GM12878 (cell line): ENCODE results near the gene MED19. TPM values are rescaled to one million over a fixed set of nuclear protein-coding genes. Genes with fewer than 3 reads are reported as not detected.

Source experiments
- ATAC-seq: fragments of 200-7000 bp; cut with Tn5 transposase; 3 replicates; pipeline ENCODE4 v1.9.1; 2020; ENCODE audit warnings: mild to moderate bottlenecking, moderate library complexity
- BruUV-seq: library from RNA; stranded (reverse); fragments of 400-500 nt; replicated peaks from 2 replicates; lab custom pipeline; 2021; lab: Mats Ljungman, UMichigan
- CTCF ChIA-PET: fragments of 300-600 bp; sonication (Branson Sonifier 250); formaldehyde crosslinking; extraction: SDS; loops from one replicate; lab custom pipeline; 2021; ENCODE audit warnings: inconsistent platforms; lab: Yijun Ruan, JAX
- POLR2A ChIA-PET: fragments of 350-600 bp; formaldehyde crosslinking; extraction: SDS; loops from one replicate; lab custom pipeline; 2021; ENCODE audit warnings: inconsistent platforms; lab: Charles Lee
- RAD21 ChIA-PET: fragments of 300-600 bp; sonication (Branson Sonifier 250); formaldehyde crosslinking; loops from one replicate; lab custom pipeline; 2023; ENCODE audit warnings: antibody characterized with exemption; ENCODE audit not compliant: unreplicated experiment; lab: Charles Lee
- SMC1A ChIA-PET: fragments of 300-600 bp; sonication (Branson Sonifier 250); formaldehyde crosslinking; loops from one replicate; lab custom pipeline; 2023; ENCODE audit not compliant: unreplicated experiment, uncharacterized antibody; lab: Charles Lee
- DNase-seq: peaks from one replicate; pipeline ENCODE4 v3.0.0-alpha.2; 2011; ENCODE audit warnings: low read depth, low spot score
- FAIRE-seq: peaks from 3 replicates; lab custom pipeline; 2011; peaks lifted over from hg19 to GRCh38; lab: Jason Lieb, UNC
- H2AFZ ChIP-seq: 2 replicates; pipeline ENCODE4 v1.6.0; 2011; ENCODE audit warnings: low read depth, low read length, control low read depth; ENCODE audit not compliant: control insufficient read depth
- H3K27ac ChIP-seq: 2 replicates; pipeline ENCODE4 v1.5.1; 2011; ENCODE audit warnings: control low read depth; ENCODE audit not compliant: control insufficient read depth, insufficient read depth
- H3K27me3 ChIP-seq, 2 experiments: replicated peaks in 1 of 2; 2 replicates each; pipeline versions ENCODE4 v1.6.0 to v1.6.1; 2011; ENCODE audit warnings: low read length in 1 of 2; ENCODE audit not compliant: control insufficient read depth in 2 of 2, insufficient read depth in 2 of 2
- H3K36me3 ChIP-seq, 2 experiments: 2 replicates each; pipeline ENCODE4 v1.5.1; 2011; ENCODE audit warnings: low read length in 1 of 2; ENCODE audit not compliant: control insufficient read depth in 2 of 2, insufficient read depth in 2 of 2
- H3K4me1 ChIP-seq: 2 replicates; pipeline ENCODE4 v1.6.1; 2011; ENCODE audit warnings: mild to moderate bottlenecking, low read length, moderate library complexity, mixed read lengths; ENCODE audit not compliant: control insufficient read depth, insufficient read depth
- H3K4me2 ChIP-seq: 2 replicates; pipeline ENCODE4 v1.6.0; 2011; ENCODE audit warnings: control low read depth; ENCODE audit not compliant: control insufficient read depth, insufficient read depth
- H3K4me3 ChIP-seq: fragments of 200-600 bp; sonication (generic); 2 replicates; pipeline ENCODE4 v1.5.1; 2016
- H3K79me2 ChIP-seq: 2 replicates; pipeline ENCODE4 v1.6.0; 2011; ENCODE audit warnings: low read length; ENCODE audit not compliant: control insufficient read depth, insufficient read depth
- H3K9ac ChIP-seq: 2 replicates; pipeline ENCODE4 v1.8.0; 2011; ENCODE audit warnings: low read length, control low read depth, mixed read lengths; ENCODE audit not compliant: control insufficient read depth, insufficient read depth
- H3K9me3 ChIP-seq: replicated peaks from 3 replicates; pipeline ENCODE4 v1.5.1; 2011; ENCODE audit warnings: mild to moderate bottlenecking, low read length; ENCODE audit not compliant: control insufficient read depth, insufficient read depth
- H4K20me1 ChIP-seq: 2 replicates; pipeline ENCODE4 v1.6.0; 2011; ENCODE audit not compliant: control insufficient read depth, insufficient read depth
- BRCA1 ChIP-seq: IDR thresholded peaks from 2 replicates; pipeline ENCODE4 v1.6.1; 2011; ENCODE audit warnings: low read depth, low read length, improper control_type of control experiment
- PAX5 ChIP-seq: IDR thresholded peaks from 2 replicates; pipeline ENCODE4 v1.6.1; 2011; ENCODE audit warnings: low read depth, low read length, borderline replicate concordance
- POLR2A ChIP-seq: IDR thresholded peaks from 2 replicates; pipeline ENCODE4 v1.6.1; 2011; ENCODE audit warnings: low read depth, mild to moderate bottlenecking, low read length
- STAT3 ChIP-seq: IDR thresholded peaks from 2 replicates; pipeline ENCODE4 v1.6.1; 2011; ENCODE audit warnings: low read depth, low read length, improper control_type of control experiment
- ZBTB40 ChIP-seq: fragments of 450-650 bp; IDR thresholded peaks from 2 replicates; pipeline ENCODE4 v1.6.1; 2016; ENCODE audit warnings: mild to moderate bottlenecking, moderate library complexity, borderline replicate concordance
- WGBS: methylation state at CpG from one replicate; pipeline ENCODE4 v1.1.6; 2016; ENCODE audit warnings: low lambda C conversion rate; ENCODE audit not compliant: insufficient replicate concordance, insufficient coverage; ENCODE audit errors: missing lambda C conversion rate; 5-methylcytosine and 5-hydroxymethylcytosine counted together
- in situ Hi-C: fragments of 300-500 bp; cut with MboI; formaldehyde crosslinking; loops from 9 replicates; pipeline ENCODE4 v1.14.3; 2018; ENCODE audit warnings: mixed read lengths
- intact Hi-C: fragments of 100-400 bp; cut with micrococcal nuclease; formaldehyde crosslinking; loops from one replicate; pipeline ENCODE4 v1.14.2; 2022; ENCODE audit not compliant: unreplicated experiment
- polyA plus RNA-seq, 11 experiments: library from polyadenylated mRNA; depleted of rRNA in 4 of 11; unstranded in 6 of 11; stranded (reverse) in 5 of 11; fragments of >200 nt; fragmentation: Nextera tagmentation in 4 of 11; fragmentation: Illumina TruSeq in 1 of 11; extraction: Ambion mirVana in 4 of 11; extraction: Trizol in 1 of 11; gene quantifications; 1 replicate in 1 of 11; 2 replicates in 10 of 11; pipeline versions ENCODE4 v1.2.1 to v1.2.3, GENCODE V29; 2011 to 2016; ENCODE audit warnings: inconsistent platforms in 2 of 11, missing spikeins in 2 of 11, low read depth in 1 of 11
- total RNA-seq, 4 experiments: library from RNA; depleted of rRNA in 3 of 4; stranded (reverse); fragments of >200 nt in 3 of 4; fragmentation: Illumina TruSeq in 1 of 4; extraction: Trizol in 1 of 4; gene quantifications; 2 replicates each; pipeline versions ENCODE4 v1.2.1 to v1.2.3, GENCODE V29; 2013 to 2021

Gene MED19
- total and polyA plus RNA-seq, 10 of the 15 experiments (the other 5 are each of a cell fraction or from before 2014, with no cell fraction given), result 4.9 to 28.2 (median 17.3) TPM

GRCh38 chr11:57758174-57758573, 46.2 kb upstream of the MED19 start (continued):
- TF ChIP-seq ZBTB40 (no peak), STAT3 (no peak), PAX5 (no peak)
- TF ChIP-seq, all 136 proteins: peak for 0

DNA sequence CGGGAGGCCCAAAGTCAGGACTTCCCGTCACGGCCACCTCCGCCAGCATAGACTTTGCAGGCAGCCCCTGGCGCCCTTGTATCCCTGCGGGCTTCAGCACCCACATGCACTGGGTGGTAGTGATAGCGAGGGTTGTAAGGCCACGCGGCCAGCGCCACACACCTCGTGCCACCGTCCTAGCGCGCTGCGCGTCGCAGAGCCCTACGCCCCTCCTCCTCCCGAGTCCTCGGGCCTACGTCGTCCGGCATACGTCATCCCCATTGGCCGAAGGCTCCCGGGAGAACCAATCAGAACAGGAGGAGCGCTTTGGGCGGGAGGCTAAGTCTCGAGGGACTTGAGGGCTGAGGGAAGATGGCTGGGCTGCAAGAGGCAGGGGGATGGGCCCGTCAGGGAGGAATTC, 40.9 kb upstream of the MED19 start:
- intact Hi-C loops (no loop called here), in situ Hi-C loops (no loop called here)
- H3K27me3 ChIP-seq, result no peaks in the 10 kb centered on the region
- FAIRE-seq (no peak), ATAC-seq (no peak)
- no peak overlapping the region for H3K4me3 ChIP-seq
- no peak overlapping the region for H3K27ac ChIP-seq
- no peaks in the 10 kb centered on the region for H3K4me1 ChIP-seq
- TF ChIP-seq BRCA1 (no peak), POLR2A (peak; percentile 62)
- TF ChIP-seq, all 136 proteins: peak for 1
- no peak overlapping the region for H2AFZ ChIP-seq
- BruUV-seq, result no TSS peak
- no peak for DNase-seq
- ChIA-PET POLR2A (interaction anchor here (0.9 kb wide), 1 partner anchor 11 kb away, joined by 5 read pairs; no protein-coding TSS in a partner anchor), SMC1A (interaction anchor here (3.3 kb wide), 1 partner anchor 47 kb away, joined by 58 read pairs; no protein-coding TSS in a partner anchor), CTCF (interaction anchor here (1.1 to 12.2 kb wide), 4 partner anchors 10 to 52 kb away, joined by 4 to 227 read pairs (median 23); partner anchors contain the start of gene CTNND1), RAD21 (interaction anchor here (1.1 to 3.2 kb wide), 3 partner anchors 27 to 759 kb away, joined by 3 to 69 read pairs (median 4); no protein-coding TSS in a partner anchor)
- H4K20me1 ChIP-seq, result no peaks in the 10 kb centered on the region
- H3K4me2 ChIP-seq, result no peak overlapping the region
- no peaks in the 10 kb centered on the region; a peak in 1 of 4 replicates for H3K36me3 ChIP-seq
- no peak overlapping the region for H3K9ac ChIP-seq
- 95% methylated on average over 30 of the region's 30 CpGs for WGBS
- no peaks in the 10 kb centered on the region for H3K79me2 ChIP-seq
- no peaks in the 10 kb centered on the region; the same call in 2 of the 3 replicates for H3K9me3 ChIP-seq
